Stimulated activated CD4-positive, alpha-beta T cell treated with anti-CD3 and anti-CD28 coated beads, Interleukin-15, amount 100 ng/mL, for 48 hours (primary cell): ENCODE results near the gene LAMA4.

Source experiments
- DNase-seq, 2 donors: peaks; one replicate each; pipeline ENCODE4 v3.0.0-alpha.2; 2020; ENCODE audit warnings: low read depth in 2 of 2

LAMA4 gene

GRCh38 chr6:112253841-112254816 is at the start of gene LAMA4:
Gene LAMA4, minus strand, starts transcription at chr6:112254567. Its CDS starts 417 bp downstream, at chr6:112254150.
- DNase-seq, result no peak

- no peak for DNase-seq
These were observed 47.9 kb upstream of the LAMA4 start for GRCh38 chr6:112302142-112302705.

GRCh38 chr6:112300896-112301295 is 46.5 kb upstream of the LAMA4 start:
- DNase-seq, result no peak

- DNase-seq, result no peak
These were observed 44.5 kb upstream of the LAMA4 start for GRCh38 chr6:112298816-112299281.

- DNase-seq, result no peak
These were observed 43.8 kb upstream of the LAMA4 start for GRCh38 chr6:112298021-112298745.

- no peak for DNase-seq
These were observed 42.3 kb upstream of the LAMA4 start for GRCh38 chr6:112296694-112297093.

- no peak for DNase-seq
These were observed 41.8 kb upstream of the LAMA4 start for GRCh38 chr6:112296122-112296521.

GRCh38 chr6:112291161-112291762 is 36.9 kb upstream of the LAMA4 start:
- no peak for DNase-seq

GRCh38 chr6:112289038-112289566 is 34.7 kb upstream of the LAMA4 start:
- no peak for DNase-seq

- no peak for DNase-seq
These were observed 34.1 kb upstream of the LAMA4 start for GRCh38 chr6:112288475-112288874.

- no peak for DNase-seq
These were observed 33.3 kb upstream of the LAMA4 start for GRCh38 chr6:112287577-112288225.

- DNase-seq, result no peak
These were observed 32.3 kb upstream of the LAMA4 start for GRCh38 chr6:112286500-112287144.

- peak; percentile 16 to 49 for DNase-seq
These were observed 31.6 kb upstream of the LAMA4 start for GRCh38 chr6:112286010-112286409.

- no peak for DNase-seq
These were observed 30.2 kb upstream of the LAMA4 start for GRCh38 chr6:112284603-112285002.

- no peak for DNase-seq
These were observed 29.3 kb upstream of the LAMA4 start for GRCh38 chr6:112283621-112284020.

- no peak for DNase-seq
These were observed 27.7 kb upstream of the LAMA4 start for GRCh38 chr6:112281821-112282615.

GRCh38 chr6:112279031-112279935 is 24.9 kb upstream of the LAMA4 start:
- no peak for DNase-seq

- no peak for DNase-seq
These were observed 21.0 kb upstream of the LAMA4 start for GRCh38 chr6:112275365-112275764.

- DNase-seq, result no peak
These were observed 20.4 kb upstream of the LAMA4 start for GRCh38 chr6:112274774-112275173.
